Cardiac septum (tissue), 1 donor: Measurements from ENCODE around the gene CAMK1. TPM values are rescaled to one million over a fixed set of nuclear protein-coding genes. Genes with fewer than 3 reads are reported as not detected.
"Not testable (repeated sequence)": the region's sequence is repeated elsewhere in the genome, so short reads cannot be mapped to it uniquely, and the experiment has no call there.

Experiments used
- DNase-seq: peaks from one replicate; pipeline ENCODE4 v3.0.0-alpha.2; 2020; ENCODE audit warnings: low spot score
- intact Hi-C: fragments of 100-400 bp; cut with DNase I; formaldehyde crosslinking; loops from one replicate; pipeline ENCODE4 v1.14.0; 2022
- total RNA-seq: library from RNA; stranded (reverse); fragmentation: NEBNext Ultra II Directional; extraction: Animal tissue kit (Norgen Biotek cat#: 25700); gene quantifications from one replicate; pipeline ENCODE4 v1.2.1, GENCODE V29; 2021
- donor health status: DM: no; HTN: no; CAD: no.

The CAMK1 gene
- total RNA-seq, 1 donor from 2014 or later = 10.0 TPM

DNA sequence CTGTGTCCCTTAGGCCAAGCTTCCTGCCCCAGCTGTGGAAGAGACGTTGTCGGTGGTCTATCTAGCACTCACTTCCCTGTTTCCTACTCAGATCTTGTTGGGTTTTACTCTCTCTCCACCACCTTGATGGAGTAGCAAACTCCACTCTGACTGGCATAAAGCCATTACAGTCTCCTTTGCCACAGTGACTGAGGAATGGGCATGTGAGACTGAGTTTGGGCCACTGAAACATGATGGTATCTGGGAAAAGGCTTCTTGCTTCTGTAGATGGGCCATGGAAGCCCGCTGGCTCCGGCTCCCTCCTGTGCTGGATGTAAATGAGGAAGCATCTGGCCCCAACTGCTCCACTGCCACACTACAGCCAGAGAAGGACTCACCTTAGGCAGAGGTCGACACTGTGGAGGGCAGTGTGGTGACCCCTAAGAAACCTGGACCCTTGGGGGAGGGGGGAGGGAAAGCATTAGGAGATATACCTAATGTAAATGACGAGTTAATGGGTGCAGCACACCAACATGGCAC, 9.4 kb upstream of the CAMK1 start:
- no peak for DNase-seq

GRCh38 chr3:9778143-9779074, 8.7 kb upstream of the CAMK1 start:
- no peak for DNase-seq

More for the DNA sequence above, 9.4 kb upstream of the CAMK1 start:
- intact Hi-C loops = no loop called here

GRCh38 chr3:9777694-9778021, 7.9 kb upstream of the CAMK1 start:
- DNase-seq = no peak
- intact Hi-C loops = no loop called here

More at GRCh38 chr3:9778143-9779074, 8.7 kb upstream of the CAMK1 start:
- intact Hi-C loops = no loop called here

DNA sequence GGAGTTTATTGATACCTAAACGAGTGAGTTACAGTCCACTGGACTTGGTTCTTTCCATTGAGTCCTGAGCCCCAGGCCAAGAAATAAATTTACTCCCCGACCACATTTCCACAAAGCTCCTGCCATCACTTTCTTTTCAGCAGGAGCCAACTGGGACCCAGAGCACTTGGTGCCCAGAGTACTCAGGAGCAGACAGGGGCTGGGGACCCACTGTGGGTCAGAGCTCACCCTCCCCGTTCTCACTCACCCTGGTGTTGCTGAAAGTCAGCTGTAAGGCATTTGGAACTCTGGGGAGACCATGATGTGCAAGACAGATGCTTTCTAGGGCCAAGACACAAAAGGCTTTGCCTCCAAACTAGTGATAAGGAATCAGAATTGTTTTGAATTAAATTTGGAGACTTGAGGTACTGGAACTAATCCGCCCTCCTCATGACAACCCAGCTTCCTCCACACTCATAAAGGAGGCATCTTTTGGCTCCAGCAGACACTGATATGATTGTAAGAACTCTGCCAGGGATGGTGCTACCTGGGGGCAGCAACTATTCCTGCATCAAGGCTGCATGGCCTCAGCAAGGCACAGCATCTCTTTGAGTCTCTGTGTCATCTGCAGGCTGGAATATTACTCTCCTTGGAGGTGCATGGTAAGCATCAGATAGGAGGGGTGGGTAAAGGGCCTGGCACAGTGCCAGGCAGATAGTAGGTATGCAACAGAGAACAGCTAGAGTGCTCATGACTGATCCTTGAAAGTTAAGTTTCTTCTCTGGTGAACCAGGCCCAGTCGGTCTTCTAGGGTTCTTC, 7.3 kb upstream of the CAMK1 start:
- no peak for DNase-seq
- intact Hi-C loops = no loop called here

- not testable (repeated sequence) for DNase-seq
- intact Hi-C loops = loop anchor here (2.0 kb wide), 1 partner anchor 20 kb away; no protein-coding TSS in a partner anchor
Measured at GRCh38 chr3:9771007-9771406, 1.3 kb upstream of the CAMK1 start.

- intact Hi-C loops = loop anchor here (2.0 kb wide), 1 partner anchor 20 kb away; no protein-coding TSS in a partner anchor
- peak; percentile 85 for DNase-seq
Measured at GRCh38 chr3:9770276-9770812, 597 bp upstream of the CAMK1 start.

DNA sequence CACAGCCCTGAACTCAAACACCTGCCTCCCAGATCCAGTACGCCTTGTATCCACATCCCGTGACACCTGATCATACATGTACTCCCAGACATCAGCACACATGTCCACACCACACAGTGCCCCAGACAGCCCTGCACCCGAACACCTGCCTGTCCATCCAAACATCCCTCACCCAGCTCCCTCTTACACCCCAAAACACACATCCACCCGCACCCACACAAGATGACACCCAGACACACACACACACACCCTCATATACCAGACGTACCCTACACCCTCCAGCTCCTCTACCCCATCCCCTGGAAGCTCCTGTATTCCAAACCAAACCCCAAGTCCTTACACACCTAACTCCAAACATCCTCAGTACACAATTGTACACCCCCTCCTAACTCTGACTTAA, 735 bp downstream of the CAMK1 start:
- intact Hi-C loops = no loop called here

DNA sequence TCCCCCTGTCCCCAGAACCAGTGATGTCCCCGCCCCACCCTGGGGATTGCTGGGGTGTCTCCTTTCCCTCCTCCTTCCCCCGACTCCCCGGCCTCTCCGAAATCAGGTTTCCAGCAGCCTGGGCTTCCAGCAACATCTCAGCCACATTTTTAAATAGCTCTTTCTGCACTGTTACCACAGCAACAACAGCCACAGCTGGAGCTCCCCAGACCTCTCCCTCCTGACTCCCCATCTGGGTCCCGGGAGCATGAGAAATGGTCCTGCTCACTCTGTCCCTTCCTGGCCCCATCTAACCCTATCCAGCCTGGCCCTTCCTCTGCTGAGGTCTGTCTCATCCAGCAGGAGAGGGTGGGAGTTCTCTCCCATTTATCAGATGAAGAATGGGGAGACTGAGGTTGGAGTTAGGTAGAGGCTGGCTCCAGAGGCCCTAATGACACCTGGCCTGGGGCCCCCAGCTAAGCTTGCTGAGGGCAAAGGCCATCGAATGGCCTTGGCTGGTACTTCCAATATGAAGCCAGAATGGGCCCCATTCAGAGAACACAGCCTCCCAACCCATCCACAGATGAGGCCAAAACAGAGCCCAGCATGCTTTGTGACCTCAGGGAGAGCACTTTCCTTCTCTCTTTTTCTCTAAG, 1.5 kb downstream of the CAMK1 start:
- DNase-seq = no peak
- intact Hi-C loops = no loop called here

More for the DNA sequence above, 735 bp downstream of the CAMK1 start:
- DNase-seq = no peak

- intact Hi-C loops = no loop called here
Measured at GRCh38 chr3:9767418-9767817, 2.3 kb downstream of the CAMK1 start.

GRCh38 chr3:9765865-9766264, 3.9 kb downstream of the CAMK1 start:
- intact Hi-C loops = no loop called here
- no peak for DNase-seq

More at GRCh38 chr3:9767418-9767817, 2.3 kb downstream of the CAMK1 start:
- no peak for DNase-seq

DNA sequence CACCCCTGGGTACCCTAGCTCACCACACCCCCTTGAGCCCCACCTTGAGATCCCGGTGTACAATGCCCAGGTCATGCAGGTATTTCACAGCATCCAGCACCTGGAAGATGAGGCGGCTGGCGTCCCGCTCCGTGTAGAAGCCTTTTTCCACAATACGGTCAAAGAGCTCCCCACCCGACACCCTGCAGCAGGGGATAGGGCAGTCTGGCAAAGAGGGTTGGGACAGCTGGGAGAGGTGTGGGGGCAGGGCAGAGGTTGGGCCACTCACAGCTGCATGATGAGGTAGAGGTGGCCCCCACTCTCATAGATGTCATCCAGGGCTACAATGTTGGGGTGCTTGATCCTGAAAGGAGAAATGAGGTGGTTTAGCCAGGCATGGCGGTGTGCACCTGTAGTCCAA, 6.9 kb downstream of the CAMK1 start:
- no peak for DNase-seq
- intact Hi-C loops = no loop called here

- intact Hi-C loops = no loop called here
- no peak for DNase-seq
Measured at GRCh38 chr3:9761919-9762318, 7.8 kb downstream of the CAMK1 start.

DNA sequence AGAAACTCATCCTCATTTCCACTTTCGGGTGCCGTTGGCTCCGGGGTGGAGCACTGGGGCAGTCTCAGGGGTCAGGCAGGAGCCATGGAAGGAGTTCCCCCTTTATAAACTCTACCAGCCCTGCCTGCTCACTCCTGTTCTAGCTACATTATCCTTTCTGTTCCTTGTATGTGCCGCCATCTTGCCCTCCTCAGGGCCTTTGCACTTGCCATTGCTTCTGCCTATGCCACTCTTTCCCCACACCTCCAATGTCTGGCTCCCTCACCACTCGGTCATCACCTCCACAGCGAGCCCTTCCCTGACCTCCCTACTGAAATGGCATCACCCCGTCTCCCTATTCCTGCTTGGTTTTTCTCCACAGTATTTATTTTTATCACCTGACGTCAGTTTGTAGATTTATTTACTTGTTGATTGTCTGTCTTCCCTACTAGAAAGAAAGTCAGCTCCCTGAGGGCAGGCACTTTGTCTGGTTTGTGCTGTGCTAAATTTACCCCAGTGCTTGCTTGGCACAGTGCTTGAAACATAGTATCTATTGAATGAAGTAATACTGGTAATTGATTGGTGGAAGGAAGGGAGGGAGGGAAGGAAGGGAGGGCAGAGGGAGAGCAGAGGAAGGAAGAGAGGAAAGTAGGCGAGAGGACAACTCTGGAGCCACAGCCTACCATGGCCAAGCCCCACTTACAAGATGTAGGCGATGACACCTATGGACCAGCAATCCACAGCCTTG, 8.8 kb downstream of the CAMK1 start:
- intact Hi-C loops = no loop called here
- no peak for DNase-seq

DNA sequence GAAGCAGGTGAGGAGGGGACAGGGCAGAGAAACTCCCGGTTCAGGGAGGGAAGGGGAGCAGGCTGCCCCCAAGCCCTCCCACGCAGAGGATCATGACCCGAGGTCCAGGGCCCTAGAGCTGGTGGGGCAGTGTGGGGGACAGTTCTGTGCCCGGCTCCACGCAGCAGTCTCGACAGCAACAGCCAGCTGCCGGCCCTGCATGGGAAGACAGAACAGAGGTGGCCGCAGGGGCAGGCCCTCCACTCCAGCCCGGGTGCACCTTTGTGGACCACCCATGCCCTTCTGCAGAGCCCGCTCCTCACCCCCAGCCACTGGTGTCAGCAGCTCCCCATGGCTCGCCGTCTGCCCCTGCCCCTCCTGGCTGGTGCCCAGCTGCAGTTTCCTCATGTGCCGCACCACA, 12.3 kb downstream of the CAMK1 start:
- intact Hi-C loops = no loop called here
- DNase-seq = no peak

DNA sequence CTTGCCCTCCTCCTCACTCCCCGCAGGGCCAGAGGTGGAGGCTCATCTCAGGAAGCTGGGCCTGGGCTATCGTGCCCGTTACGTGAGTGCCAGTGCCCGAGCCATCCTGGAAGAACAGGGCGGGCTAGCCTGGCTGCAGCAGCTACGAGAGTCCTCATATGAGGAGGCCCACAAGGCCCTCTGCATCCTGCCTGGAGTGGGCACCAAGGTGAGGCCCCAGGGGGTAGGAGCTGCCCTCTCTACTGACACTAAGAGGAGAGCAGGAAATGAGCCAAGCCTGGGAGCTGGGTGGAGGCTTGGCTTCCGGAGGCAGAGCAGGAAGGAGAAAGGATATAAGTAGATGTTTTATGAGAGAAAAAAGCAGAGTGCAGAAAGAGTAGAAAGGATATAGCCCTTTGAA, 15.1 kb downstream of the CAMK1 start:
- no peak for DNase-seq
- intact Hi-C loops = no loop called here

DNA sequence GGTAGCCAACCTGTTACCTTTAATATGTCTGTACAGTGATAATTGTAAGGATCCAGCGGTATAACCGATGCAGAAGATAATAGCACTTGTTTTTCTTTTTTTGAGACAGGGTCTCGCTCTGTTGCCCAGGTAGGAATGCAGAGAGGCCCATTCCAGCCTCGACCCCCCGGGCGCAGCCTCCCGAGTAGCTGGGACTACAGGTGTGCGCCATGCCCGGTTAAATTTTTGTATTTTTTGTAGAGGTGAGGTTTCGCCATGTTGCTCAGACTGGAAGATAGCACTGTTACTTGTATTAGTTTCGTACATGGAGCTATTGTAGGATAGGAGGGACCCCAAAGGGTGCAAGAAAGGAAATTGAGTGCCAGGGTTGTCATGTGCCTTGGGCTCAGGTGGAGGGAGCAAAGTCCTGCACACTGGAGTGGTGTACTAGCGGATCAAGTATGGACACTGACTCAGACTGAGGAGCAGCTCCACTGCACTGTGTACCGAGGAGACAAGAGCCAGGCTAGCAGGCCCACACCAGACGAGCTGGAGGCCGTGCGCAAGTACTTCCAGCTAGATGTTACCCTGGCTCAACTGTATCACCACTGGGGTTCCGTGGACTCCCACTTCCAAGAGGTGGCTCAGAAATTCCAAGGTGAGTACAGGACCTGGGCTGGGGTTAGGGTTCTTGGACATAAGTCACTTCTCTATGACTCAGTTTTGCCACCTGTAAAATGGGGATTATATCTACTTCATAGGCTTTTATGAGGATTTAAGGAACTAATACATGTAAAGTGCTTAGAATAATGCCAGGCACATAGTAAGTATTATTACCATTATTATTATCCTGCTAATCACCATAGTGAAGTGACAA, 19.0 kb downstream of the CAMK1 start:
- intact Hi-C loops = loop anchor here (2.0 kb wide), 2 partner anchors 20 to 42 kb away; partner anchors contain the start of genes ARPC4 and TADA3
- no peak for DNase-seq

DNA sequence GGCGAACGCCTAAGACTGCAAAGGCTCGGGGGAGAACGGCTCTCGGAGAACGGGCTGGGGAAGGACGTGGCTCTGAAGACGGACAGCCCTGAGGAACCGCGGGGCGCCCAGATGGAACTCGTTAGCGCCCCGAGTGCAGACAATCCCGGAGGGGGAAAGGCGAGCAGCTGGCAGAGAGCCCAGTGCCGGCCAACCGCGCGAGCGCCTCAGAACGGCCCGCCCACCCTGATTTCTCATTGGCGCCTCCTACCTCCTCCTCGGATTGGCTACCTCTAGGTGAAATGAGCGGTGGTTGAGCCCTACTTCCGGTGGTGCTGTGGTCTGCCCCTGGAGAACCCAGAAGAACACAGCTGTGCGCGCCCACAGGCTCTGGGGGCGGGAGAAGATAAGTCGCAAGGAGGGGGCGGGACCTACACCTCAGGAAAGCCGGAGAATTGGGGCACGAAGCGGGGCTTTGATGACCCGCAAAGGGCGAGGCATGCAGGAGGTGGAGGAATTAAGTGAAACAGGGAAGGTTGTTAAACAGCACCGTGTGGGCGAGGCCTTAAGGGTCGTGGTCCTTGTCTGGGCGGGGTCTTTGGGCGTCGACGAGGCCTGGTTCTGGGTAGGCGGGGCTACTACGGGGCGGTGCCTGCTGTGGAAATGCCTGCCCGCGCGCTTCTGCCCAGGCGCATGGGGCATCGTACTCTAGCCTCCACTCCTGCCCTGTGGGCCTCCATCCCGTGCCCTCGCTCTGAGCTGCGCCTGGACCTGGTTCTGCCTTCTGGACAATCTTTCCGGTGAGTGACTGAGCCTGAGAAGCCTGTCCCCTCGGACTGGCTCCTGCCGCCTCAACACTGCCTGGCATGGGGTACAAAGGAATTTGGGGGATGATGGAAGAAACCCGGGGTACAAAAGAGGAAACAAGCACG, 19.8 kb downstream of the CAMK1 start, which contains the start of gene OGG1:
Gene OGG1, plus strand, starts transcription at position 308 of the 911 bp plus-strand sequence. Its CDS starts 335 bp downstream, at position 643.
- DNase-seq = peak; percentile 98
- intact Hi-C loops = loop anchor here (1.0 to 5.0 kb wide), 5 partner anchors 19 to 103 kb away; partner anchors contain the start of genes ARPC4, BRPF1, MTMR14 and TADA3
